ENCODE data around the gene SESTD1. TPM values are rescaled to one million over a fixed set of nuclear protein-coding genes. Genes with fewer than 3 reads are reported as not detected.

Gene SESTD1, protein sequence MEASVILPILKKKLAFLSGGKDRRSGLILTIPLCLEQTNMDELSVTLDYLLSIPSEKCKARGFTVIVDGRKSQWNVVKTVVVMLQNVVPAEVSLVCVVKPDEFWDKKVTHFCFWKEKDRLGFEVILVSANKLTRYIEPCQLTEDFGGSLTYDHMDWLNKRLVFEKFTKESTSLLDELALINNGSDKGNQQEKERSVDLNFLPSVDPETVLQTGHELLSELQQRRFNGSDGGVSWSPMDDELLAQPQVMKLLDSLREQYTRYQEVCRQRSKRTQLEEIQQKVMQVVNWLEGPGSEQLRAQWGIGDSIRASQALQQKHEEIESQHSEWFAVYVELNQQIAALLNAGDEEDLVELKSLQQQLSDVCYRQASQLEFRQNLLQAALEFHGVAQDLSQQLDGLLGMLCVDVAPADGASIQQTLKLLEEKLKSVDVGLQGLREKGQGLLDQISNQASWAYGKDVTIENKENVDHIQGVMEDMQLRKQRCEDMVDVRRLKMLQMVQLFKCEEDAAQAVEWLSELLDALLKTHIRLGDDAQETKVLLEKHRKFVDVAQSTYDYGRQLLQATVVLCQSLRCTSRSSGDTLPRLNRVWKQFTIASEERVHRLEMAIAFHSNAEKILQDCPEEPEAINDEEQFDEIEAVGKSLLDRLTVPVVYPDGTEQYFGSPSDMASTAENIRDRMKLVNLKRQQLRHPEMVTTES
- 8.8 and 9.1 TPM in 2 replicates for total RNA-seq

DNA sequence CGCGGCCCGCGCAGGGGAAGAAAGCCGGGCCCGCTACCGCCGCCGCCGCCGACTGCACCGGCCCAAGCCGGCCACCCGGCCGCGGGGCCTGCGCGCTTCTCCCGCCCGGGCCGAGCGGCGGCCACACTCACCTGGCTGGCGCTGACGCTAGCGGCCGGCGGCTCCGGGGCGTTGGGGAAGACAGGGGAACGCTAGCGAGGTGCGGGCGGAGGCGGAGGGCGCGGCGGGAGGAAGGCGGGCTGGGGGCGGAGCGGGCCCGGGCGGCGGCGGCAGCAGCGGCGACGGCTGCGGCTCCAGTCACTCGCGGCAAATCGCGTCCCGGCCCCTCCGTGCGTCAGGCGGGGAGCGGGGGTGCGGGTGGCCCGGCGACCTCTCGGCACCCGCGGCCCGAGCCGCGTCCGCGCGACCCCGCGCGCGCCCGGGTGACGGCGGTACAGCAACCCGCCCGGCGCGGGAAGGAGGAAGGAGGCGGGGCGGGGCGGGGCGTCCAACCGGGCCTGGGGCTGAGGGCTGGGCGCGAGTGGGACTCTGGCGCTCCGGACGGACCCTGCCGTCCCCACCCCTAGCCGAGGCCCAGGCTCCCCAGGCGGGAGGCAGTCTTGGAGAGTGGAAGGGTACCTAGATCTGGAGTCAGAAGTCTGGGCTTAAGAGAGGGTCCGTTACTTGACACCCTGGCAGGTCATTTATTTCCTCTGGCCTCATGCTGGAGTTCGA lies at the start of gene SESTD1:
SESTD1 (minus strand) TSS at position 465 of the 714 bp plus-strand sequence. CDS start 72,991 bp downstream, outside the sequence.

Other genes starting within 250 kb of the SESTD1 start
- under 0.01 TPM in 1 of 2 replicates, not detected in the other for gene CCDC141, start 214.7 kb downstream of the SESTD1 start, total RNA-seq

All from mesangial cell (primary cell).